GM12878 (cell line): ENCODE measurements around the gene WIPF1. TPM values are rescaled to one million over a fixed set of nuclear protein-coding genes. Genes with fewer than 3 reads are reported as not detected.

Experiments used
- ATAC-seq: fragments of 200-7000 bp; cut with Tn5 transposase; 3 replicates; pipeline ENCODE4 v1.9.1; 2020; ENCODE audit warnings: mild to moderate bottlenecking, moderate library complexity
- BruUV-seq: library from RNA; stranded (reverse); fragments of 400-500 nt; replicated peaks from 2 replicates; lab custom pipeline; 2021; lab: Mats Ljungman, UMichigan
- CTCF ChIA-PET: fragments of 300-600 bp; sonication (Branson Sonifier 250); formaldehyde crosslinking; extraction: SDS; loops from one replicate; lab custom pipeline; 2021; ENCODE audit warnings: inconsistent platforms; lab: Yijun Ruan, JAX
- POLR2A ChIA-PET: fragments of 350-600 bp; formaldehyde crosslinking; extraction: SDS; loops from one replicate; lab custom pipeline; 2021; ENCODE audit warnings: inconsistent platforms; lab: Charles Lee
- RAD21 ChIA-PET: fragments of 300-600 bp; sonication (Branson Sonifier 250); formaldehyde crosslinking; loops from one replicate; lab custom pipeline; 2023; ENCODE audit warnings: antibody characterized with exemption; ENCODE audit not compliant: unreplicated experiment; lab: Charles Lee
- SMC1A ChIA-PET: fragments of 300-600 bp; sonication (Branson Sonifier 250); formaldehyde crosslinking; loops from one replicate; lab custom pipeline; 2023; ENCODE audit not compliant: unreplicated experiment, uncharacterized antibody; lab: Charles Lee
- DNase-seq: peaks from one replicate; pipeline ENCODE4 v3.0.0-alpha.2; 2011; ENCODE audit warnings: low read depth, low spot score
- FAIRE-seq: peaks from 3 replicates; lab custom pipeline; 2011; peaks lifted over from hg19 to GRCh38; lab: Jason Lieb, UNC
- H2AFZ ChIP-seq: 2 replicates; pipeline ENCODE4 v1.6.0; 2011; ENCODE audit warnings: low read depth, low read length, control low read depth; ENCODE audit not compliant: control insufficient read depth
- H3K27ac ChIP-seq: 2 replicates; pipeline ENCODE4 v1.5.1; 2011; ENCODE audit warnings: control low read depth; ENCODE audit not compliant: control insufficient read depth, insufficient read depth
- H3K27me3 ChIP-seq, 2 experiments: replicated peaks in 1 of 2; 2 replicates each; pipeline versions ENCODE4 v1.6.0 to v1.6.1; 2011; ENCODE audit warnings: low read length in 1 of 2; ENCODE audit not compliant: control insufficient read depth in 2 of 2, insufficient read depth in 2 of 2
- H3K36me3 ChIP-seq, 2 experiments: 2 replicates each; pipeline ENCODE4 v1.5.1; 2011; ENCODE audit warnings: low read length in 1 of 2; ENCODE audit not compliant: control insufficient read depth in 2 of 2, insufficient read depth in 2 of 2
- H3K4me1 ChIP-seq: 2 replicates; pipeline ENCODE4 v1.6.1; 2011; ENCODE audit warnings: mild to moderate bottlenecking, low read length, moderate library complexity, mixed read lengths; ENCODE audit not compliant: control insufficient read depth, insufficient read depth
- H3K4me2 ChIP-seq: 2 replicates; pipeline ENCODE4 v1.6.0; 2011; ENCODE audit warnings: control low read depth; ENCODE audit not compliant: control insufficient read depth, insufficient read depth
- H3K4me3 ChIP-seq: fragments of 200-600 bp; sonication (generic); 2 replicates; pipeline ENCODE4 v1.5.1; 2016
- H3K79me2 ChIP-seq: 2 replicates; pipeline ENCODE4 v1.6.0; 2011; ENCODE audit warnings: low read length; ENCODE audit not compliant: control insufficient read depth, insufficient read depth
- H3K9ac ChIP-seq: 2 replicates; pipeline ENCODE4 v1.8.0; 2011; ENCODE audit warnings: low read length, control low read depth, mixed read lengths; ENCODE audit not compliant: control insufficient read depth, insufficient read depth
- H3K9me3 ChIP-seq: replicated peaks from 3 replicates; pipeline ENCODE4 v1.5.1; 2011; ENCODE audit warnings: mild to moderate bottlenecking, low read length; ENCODE audit not compliant: control insufficient read depth, insufficient read depth
- H4K20me1 ChIP-seq: 2 replicates; pipeline ENCODE4 v1.6.0; 2011; ENCODE audit not compliant: control insufficient read depth, insufficient read depth
- BCLAF1 ChIP-seq: fragments of 450-650 bp; IDR thresholded peaks from 2 replicates; pipeline ENCODE4 v1.6.1; 2017; ENCODE audit warnings: antibody characterized with exemption, mild to moderate bottlenecking, moderate library complexity
- CEBPZ ChIP-seq: fragments of 150-350 bp; IDR thresholded peaks from 2 replicates; pipeline ENCODE4 v1.6.1; 2016; ENCODE audit warnings: low read depth, low read length
- CTCF ChIP-seq, 3 experiments: IDR thresholded peaks in 2 of 3; conservative IDR thresholded peaks in 1 of 3; 2 replicates each; pipeline ENCODE4 v1.5.1; 2011; ENCODE audit warnings: low read depth in 3 of 3, low read length in 3 of 3, mild to moderate bottlenecking in 3 of 3, control low read depth in 2 of 3, moderate library complexity in 2 of 3, inconsistent platforms in 1 of 3, mixed read lengths in 1 of 3; ENCODE audit not compliant: control insufficient read depth in 2 of 3, insufficient read depth in 1 of 3; ENCODE audit errors: extremely low read depth in 1 of 3
- ESRRA ChIP-seq: IDR thresholded peaks from 2 replicates; pipeline ENCODE4 v1.6.1; 2012; ENCODE audit warnings: mild to moderate bottlenecking, low read length, improper control_type of control experiment
- JUND ChIP-seq: IDR thresholded peaks from 2 replicates; pipeline ENCODE4 v1.6.1; 2012; ENCODE audit warnings: low read depth, mild to moderate bottlenecking, low read length, improper control_type of control experiment, moderate library complexity
- MYC ChIP-seq: IDR thresholded peaks from 2 replicates; pipeline ENCODE4 v1.6.1; 2011; ENCODE audit warnings: mild to moderate bottlenecking, low read length, moderate library complexity, inconsistent platforms; ENCODE audit not compliant: insufficient read depth, insufficient replicate concordance, insufficient read length, severe bottlenecking
- NFXL1 ChIP-seq: fragments of 450-650 bp; IDR thresholded peaks from 2 replicates; pipeline ENCODE4 v1.6.1; 2017; ENCODE audit warnings: antibody characterized with exemption, mild to moderate bottlenecking, borderline replicate concordance
- TCF3 ChIP-seq: IDR thresholded peaks from 2 replicates; pipeline ENCODE4 v1.6.1; 2012; ENCODE audit warnings: low read depth, mild to moderate bottlenecking, low read length, borderline replicate concordance; ENCODE audit not compliant: insufficient read depth
- WGBS: methylation state at CpG from one replicate; pipeline ENCODE4 v1.1.6; 2016; ENCODE audit warnings: low lambda C conversion rate; ENCODE audit not compliant: insufficient replicate concordance, insufficient coverage; ENCODE audit errors: missing lambda C conversion rate; 5-methylcytosine and 5-hydroxymethylcytosine counted together
- in situ Hi-C: fragments of 300-500 bp; cut with MboI; formaldehyde crosslinking; loops from 9 replicates; pipeline ENCODE4 v1.14.3; 2018; ENCODE audit warnings: mixed read lengths
- intact Hi-C: fragments of 100-400 bp; cut with micrococcal nuclease; formaldehyde crosslinking; loops from one replicate; pipeline ENCODE4 v1.14.2; 2022; ENCODE audit not compliant: unreplicated experiment
- polyA plus RNA-seq, 11 experiments: library from polyadenylated mRNA; depleted of rRNA in 4 of 11; unstranded in 6 of 11; stranded (reverse) in 5 of 11; fragments of >200 nt; fragmentation: Nextera tagmentation in 4 of 11; fragmentation: Illumina TruSeq in 1 of 11; extraction: Ambion mirVana in 4 of 11; extraction: Trizol in 1 of 11; gene quantifications; 1 replicate in 1 of 11; 2 replicates in 10 of 11; pipeline versions ENCODE4 v1.2.1 to v1.2.3, GENCODE V29; 2011 to 2016; ENCODE audit warnings: inconsistent platforms in 2 of 11, missing spikeins in 2 of 11, low read depth in 1 of 11
- total RNA-seq, 4 experiments: library from RNA; depleted of rRNA in 3 of 4; stranded (reverse); fragments of >200 nt in 3 of 4; fragmentation: Illumina TruSeq in 1 of 4; extraction: Trizol in 1 of 4; gene quantifications; 2 replicates each; pipeline versions ENCODE4 v1.2.1 to v1.2.3, GENCODE V29; 2013 to 2021

WIPF1 gene
- total and polyA plus RNA-seq, 10 of the 15 experiments (the other 5 are each of a cell fraction or from before 2014, with no cell fraction given) = 23.1 to 188 (median 68.9) TPM

GRCh38 chr2:174561972-174562370, 35.6 kb downstream of the WIPF1 start:
- Histone ChIP-seq H3K4me1 (no peaks in the 10 kb centered on the region), H3K9ac (no peak overlapping the region), H3K36me3 (peaks cover 13 to 14% of the 10 kb centered on the region in 2 experiments), H3K79me2 (no peaks in the 10 kb centered on the region), H4K20me1 (no peaks in the 10 kb centered on the region), H3K27me3 (no peaks in the 10 kb centered on the region), H3K9me3 (no peaks in the 10 kb centered on the region), H2AFZ (no peak overlapping the region)
- POLR2A ChIA-PET = no interaction called here
- intact Hi-C loops = no loop called here
- 80% methylated on average over 5 of the region's 5 CpGs for WGBS
- RAD21 ChIA-PET = interaction anchor here (0.9 to 1.0 kb wide), 3 partner anchors 30 to 99 kb away, joined by 3 read pairs; no protein-coding TSS in a partner anchor
- no TSS peak for BruUV-seq
- SMC1A ChIA-PET = interaction anchor here (0.8 to 1.2 kb wide), 2 partner anchors 33 to 99 kb away, joined by 3 read pairs; no protein-coding TSS in a partner anchor
- FAIRE-seq (no peak), DNase-seq (no peak)
- no peak for TF ChIP-seq CEBPZ
- TF ChIP-seq MYC = no peak
- TF ChIP-seq ESRRA = no peak
- no peak for TF ChIP-seq JUND
- no peak for TF ChIP-seq CTCF (IDR thresholded peaks at IDR 0.05 in 2 of 3, conservative IDR thresholded peaks at IDR 0.05 in 1 of 3; ENCODE audit: control insufficient read depth in 2 of 3, extremely low read depth in 1 of 3, insufficient read depth in 1 of 3, low read depth in 3 of 3, low read length in 3 of 3)
- TF ChIP-seq NFXL1 = no peak
- no peak for TF ChIP-seq TCF3
- TF ChIP-seq BCLAF1 = no peak
- TF ChIP-seq, all 136 proteins: peak for 0
- Histone ChIP-seq H3K4me2 (no peak overlapping the region), H3K4me3 (no peak overlapping the region), H3K27ac (no peak overlapping the region)
- no peak for ATAC-seq
- in situ Hi-C loops = no loop called here
- CTCF ChIA-PET = interaction anchor here (0.7 to 1.7 kb wide), 4 partner anchors 11 to 40 kb away, joined by 3 read pairs; no protein-coding TSS in a partner anchor
